Activated T-helper 1 cell treated with anti-CD3 and anti-CD28 coated beads, Interleukin-2, amount 50 U/mL, for 16 hours (primary cell): Measurements from ENCODE around the gene COPS9.

Experiments
- DNase-seq, 2 donors: peaks; one replicate each; pipeline ENCODE4 v3.0.0-alpha.2; 2020; ENCODE audit warnings: low read depth in 1 of 2, low spot score in 1 of 2

Gene COPS9

DNA sequence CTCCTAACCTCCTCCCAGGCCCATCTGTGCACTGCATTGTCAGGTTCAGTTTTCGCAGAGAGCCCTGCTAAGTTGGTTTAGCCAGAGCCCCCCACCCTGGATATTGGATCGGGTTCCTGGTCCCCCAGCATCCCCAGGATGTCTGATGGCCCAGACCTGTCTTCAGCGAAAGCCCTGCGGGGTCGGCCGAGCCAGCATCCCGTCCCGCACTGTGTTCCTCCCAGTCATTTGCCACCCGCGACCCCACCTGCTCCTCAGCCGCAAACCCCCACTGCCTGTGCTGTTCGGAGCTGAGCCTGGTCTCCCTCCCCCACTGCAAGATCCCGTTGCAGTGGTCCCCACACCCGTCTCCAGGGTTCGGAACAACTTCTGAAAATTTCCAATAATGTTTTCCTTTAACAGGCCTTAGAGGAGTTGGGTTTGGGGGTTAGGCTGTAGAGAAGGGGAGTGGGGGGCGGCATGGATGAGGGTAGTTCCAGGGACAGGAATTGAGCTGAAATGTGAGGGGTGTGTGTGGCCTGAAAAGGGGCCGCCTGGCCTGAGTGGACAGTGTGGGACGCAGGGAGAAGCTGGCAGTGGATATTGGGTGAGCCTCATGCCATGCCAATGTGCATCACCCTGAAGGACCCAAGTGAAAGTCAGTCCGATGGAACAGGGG lies 1.6 kb upstream of the COPS9 start:
- no peak for DNase-seq

DNA sequence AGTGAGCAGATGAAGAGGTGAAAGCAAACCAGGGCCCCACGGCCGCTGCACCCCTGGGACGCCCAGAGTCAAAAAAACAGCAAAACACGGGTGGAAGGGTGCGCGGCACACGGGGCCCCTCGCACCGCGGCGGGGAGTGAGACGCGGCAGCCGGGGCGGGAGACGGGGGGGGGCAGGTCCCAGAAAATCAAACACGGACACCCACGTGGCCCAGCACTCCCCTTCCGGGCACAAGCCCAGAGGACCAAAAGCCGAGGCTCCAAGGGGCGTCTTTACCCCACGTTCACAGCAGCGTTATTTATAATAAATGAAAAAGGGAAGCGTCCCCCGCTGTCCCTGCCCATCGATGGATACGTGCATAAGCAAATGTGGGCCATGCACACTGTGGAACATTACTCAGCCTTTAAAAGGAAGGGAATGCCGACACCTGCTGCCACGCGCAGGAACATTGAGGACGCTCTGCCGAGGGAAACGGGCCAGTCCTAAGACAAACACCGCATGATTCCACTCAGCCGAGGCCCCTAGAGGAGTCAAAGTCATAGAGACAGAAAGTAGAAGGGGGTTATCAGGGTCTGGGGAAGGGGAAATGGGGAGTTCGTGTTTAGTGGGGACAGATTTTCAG lies 677 bp upstream of the COPS9 start:
- no peak for DNase-seq

DNA sequence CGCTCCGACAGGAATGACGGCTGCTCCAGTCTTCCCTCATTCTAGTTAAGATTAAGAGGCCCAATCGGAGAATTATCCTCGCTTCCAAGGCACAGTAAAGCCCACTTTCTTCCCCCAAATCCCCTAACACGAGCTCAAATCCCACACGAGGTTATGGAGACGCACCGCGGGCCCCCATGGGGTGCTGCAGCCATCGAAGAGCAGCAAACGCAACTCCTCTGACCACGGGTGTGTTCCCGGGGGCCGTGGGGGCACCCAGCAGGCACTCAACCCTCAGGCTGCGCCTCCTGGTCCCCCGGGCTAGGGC lies 446 bp downstream of the COPS9 start:
- DNase-seq: no peak

DNA sequence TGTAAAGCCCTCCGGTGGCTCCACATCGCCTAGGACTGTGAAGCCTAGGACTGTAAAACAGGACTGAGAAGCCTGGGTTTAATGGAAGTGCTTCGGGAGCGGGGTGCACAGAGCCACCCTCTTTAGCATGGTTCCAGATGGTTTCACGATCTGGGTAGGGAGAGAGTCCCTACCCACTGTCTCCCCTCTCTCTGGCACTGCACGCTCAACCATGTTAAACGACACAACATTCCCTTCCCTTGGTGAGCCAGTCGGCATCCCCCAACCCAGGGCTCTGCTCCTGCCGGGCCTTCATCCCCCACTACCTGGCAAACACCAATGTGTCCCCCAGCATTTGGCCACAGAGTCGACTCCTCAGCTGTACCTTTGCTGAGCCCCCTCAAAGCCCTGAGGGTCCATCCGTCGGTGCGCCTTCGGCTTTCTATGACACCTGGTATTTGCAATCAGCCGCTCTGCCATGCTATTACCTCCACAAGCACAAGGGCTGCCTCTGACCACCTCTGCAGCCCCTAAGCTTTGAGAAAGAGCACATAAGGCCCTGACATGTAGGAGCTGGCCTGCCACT lies 1.1 kb downstream of the COPS9 start:
- DNase-seq: no peak

DNA sequence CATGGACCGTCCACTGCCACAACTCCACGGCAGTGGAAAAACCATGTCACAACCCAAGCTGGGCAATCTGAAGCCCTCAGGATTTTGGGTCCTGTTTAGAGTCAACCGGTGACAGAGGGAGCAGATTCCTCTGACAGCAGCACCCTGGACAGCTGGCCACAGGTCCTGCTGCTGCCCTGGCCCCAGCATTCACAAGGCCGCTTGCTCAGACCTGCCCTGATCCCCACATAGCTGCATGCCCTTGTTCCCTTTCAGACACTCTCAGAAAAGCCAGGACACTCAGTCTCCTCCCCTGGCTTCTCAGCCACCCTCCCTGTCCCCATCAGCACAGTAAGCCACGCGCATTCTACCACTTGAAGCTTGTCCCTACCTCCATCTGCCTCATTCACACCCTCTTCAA lies 1.6 kb downstream of the COPS9 start:
- no peak for DNase-seq

DNA sequence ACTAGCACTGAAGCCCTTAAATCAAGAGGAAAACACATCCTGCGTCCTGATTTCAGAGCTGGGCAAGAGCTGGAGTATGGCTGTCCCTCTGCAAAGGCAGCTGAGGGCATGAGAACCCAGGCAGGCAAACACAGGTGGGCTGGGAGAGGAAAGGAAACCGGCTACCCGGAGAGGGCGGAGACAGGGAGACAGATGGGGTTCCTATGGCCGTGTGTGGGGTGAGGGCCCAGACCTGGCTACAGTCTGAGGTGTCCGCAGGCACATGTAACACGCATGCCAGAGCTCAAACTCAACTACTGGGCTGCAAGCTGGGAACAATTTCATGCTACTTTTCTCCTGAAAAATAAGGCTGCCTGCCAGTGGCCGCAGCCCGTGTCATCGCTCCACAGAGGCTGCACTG lies 2.7 kb downstream of the COPS9 start:
- DNase-seq: no peak

DNA sequence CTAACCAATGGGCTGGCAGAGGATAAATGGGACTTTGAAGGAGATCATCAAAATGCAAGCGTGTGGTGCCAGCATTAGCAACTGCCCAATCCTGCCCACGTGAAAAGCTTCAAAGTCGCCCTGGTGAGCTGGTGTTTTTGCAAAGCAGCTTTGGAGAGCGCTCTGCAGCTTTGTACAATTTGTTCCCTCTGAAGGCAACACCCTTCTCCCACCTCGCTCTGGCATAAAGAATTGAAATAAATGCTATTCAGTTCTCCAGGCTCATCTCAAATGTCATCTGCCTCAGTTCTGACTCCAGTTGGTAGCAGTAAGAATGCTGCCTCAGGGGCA lies 3.5 kb downstream of the COPS9 start:
- DNase-seq: no peak

DNA sequence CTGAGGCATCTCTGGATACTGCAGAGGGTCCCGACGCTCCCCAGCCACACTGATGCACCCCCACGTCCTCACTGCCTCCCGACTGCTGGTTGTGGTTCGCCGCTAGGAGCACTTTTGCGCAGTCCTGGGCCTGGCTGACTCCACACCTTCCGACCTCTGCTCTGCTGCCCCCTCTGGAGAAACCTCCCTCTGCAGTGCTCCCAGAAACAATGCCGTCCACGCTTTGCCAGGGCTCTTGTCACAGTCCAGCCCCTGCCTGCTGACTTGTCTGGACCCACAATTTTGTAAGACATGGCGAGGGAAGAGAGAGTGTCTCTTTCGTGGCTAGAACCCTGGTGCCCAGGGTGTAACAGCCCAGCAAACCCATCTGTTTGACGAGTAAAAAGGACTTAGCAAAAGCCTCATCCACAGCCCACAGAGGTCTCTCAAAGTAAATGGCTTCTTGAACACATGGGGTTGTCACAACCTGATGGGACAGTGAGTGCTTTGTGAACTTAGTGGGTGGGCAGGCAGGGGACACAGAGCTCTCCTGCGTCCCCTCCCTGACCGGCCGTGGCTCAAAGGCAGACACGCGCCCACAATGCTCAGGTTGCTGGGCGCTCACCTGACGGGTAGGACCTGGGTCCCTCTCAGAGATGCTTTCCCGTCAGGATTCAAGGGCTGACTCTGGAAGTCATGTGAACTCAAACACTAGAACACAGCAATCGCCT lies 4.0 kb downstream of the COPS9 start:
- no peak for DNase-seq

DNA sequence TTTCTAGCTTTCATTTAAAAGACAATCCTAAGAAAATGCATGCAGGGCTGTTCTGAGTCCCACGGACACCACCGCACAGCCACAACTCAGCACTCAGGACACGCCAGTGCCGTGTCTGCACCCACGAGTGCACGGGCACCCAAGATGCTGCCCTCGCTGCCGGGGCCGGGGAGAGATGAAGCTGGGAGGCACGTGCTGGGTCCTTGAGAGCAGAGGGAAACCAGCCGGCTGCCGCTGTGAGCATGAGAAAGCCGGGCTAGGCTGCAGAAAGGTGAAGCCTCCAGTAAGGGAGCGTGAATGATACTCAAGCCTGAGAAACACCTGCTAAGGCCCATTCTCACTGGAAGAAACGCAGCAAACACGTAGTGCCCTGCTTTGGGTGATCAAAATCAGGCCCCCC lies 4.8 kb downstream of the COPS9 start:
- DNase-seq: no peak

DNA sequence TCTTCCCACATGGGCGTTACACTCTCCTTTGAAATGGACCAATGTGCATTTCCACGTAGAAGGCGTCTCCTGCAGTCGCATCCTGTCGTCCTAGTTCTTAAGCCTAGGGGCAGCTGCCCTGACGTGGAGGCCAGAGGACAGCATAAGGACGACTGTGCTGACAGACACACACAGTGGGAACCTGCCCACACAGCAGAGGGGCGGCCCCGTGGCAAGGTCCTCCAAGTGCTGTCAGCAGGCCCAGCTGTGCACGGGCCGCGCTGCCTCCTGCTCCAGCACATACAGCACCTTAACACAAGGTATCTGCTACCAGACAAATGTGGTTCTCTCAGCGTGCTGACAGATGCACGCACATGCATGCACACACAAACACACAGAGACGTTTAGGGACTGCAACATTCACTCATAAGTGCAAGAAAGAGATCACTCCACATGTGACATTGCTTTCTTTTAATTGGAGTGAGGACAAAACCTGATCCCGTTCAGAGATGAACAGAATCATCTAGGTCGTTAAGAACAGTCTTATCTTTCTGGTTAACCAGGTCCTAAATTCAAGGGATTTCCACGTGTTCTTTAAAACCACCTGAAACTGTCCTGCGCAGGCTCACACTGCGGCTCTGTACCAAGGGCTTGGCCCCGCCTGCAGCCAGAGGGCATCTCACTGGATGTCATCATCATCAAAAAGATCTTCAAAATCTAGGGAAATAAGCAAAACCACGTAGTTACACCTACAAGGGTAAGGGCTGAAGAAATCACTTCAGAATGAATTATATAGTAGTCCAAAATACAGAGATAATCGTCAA lies 5.5 kb downstream of the COPS9 start:
- DNase-seq: no peak

DNA sequence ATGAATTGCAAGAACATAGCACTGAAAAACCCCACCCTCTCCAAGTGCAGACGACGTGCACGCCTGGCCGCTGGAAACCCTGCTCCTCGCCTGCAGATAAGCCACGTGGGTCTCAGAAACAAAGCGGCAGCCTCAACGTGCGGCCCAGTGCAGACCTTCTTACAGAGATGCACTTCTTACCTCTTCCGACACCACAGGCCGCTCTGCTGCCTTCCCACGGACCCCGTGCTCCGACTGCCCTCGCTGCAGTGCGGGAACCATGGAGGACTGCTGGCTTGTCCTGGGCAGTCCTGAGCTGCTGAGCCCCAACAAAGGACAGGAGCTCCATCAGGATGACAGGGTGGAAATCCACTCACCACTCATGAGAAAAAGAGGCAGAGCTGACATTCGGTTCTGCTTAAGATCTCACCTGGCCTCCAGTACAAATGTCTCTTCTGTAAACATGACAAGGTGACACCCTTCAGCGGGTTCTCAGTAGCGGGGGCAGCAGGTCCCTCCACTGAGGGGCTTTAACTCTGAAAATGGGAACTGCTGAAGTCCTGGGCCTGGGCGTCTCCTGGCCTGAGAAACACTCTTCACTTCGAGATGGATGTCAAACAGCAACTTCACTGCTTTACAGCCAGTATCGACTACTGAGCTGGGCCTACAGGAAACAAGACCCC lies 6.2 kb downstream of the COPS9 start:
- DNase-seq: no peak

DNA sequence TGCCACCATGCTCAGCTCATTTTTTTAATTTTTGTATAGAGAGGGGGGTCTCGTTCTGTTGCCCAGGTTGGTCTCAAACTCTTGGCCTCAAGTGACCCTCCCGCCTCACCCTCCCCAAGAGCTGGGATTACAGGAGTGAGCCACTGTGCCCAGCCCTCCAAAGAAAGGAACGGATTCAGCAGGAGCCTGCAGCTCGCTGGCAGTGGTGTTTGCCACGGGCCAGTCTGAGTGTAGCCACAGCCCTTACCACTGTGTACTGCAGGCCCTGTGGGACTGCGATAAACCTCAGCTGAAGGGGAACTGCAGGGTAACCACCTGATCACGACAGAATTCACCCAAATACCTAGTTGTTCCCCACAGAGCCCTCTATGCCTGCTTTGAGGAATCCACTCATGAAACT lies 6.8 kb downstream of the COPS9 start:
- DNase-seq: no peak

DNA sequence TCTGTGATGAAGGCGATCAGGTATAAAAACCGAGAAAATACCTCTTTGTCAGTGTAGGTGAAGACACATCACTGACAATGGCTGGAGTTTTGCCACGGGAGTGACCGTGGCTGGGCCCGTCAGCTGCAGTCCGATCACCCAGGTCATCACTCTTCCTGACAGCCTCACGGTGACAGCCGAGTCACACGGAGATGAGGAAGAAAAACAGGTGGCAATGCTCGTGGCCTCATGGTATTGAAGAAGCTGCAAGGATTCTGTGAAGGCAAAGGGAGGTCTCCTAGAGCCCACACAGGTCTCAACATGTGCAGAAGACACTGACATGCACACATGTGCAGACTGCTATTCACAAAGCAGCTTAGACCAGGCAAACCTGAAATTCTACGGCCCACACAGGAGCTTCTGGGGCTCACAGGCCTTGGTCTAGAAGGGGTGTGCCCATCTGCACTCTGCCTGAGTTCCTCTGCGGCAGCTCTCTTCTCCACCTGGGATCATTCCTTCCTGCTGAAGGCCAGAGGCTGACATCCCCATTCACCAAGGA lies 7.4 kb downstream of the COPS9 start:
- DNase-seq: no peak

DNA sequence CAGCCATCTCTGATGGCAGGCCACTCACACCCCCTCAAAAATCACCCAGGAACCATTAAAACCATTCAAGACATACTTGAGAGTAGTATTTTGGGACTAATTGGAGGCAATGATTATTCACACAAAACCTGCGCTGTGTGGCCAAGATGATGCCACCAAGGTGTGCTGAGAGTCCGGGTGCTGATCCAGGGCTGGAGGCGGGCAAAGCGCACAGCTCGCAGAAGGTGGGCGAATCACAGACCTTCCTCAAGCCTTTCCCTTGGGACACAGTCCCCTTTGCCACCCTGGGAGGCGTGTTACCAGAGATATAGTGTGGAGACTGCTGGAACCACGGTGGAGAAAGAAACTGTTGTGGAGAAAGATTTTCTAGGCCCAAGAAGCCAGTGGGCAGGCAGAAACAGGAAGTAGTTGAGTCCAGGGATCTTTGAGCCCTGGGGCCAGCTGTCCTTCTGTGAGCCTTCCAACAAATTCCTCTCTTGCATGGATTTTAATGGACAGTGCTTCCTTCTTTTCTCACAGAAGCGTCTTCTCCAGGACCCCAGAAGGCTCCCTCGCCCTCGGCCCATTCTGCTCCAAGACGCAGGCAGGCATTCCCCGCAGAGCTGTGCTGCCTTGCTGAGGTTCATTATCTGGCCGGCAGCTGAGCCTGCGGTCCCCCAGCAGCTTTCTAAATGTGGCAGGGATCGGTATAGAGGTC lies 8.0 kb downstream of the COPS9 start:
- no peak for DNase-seq

DNA sequence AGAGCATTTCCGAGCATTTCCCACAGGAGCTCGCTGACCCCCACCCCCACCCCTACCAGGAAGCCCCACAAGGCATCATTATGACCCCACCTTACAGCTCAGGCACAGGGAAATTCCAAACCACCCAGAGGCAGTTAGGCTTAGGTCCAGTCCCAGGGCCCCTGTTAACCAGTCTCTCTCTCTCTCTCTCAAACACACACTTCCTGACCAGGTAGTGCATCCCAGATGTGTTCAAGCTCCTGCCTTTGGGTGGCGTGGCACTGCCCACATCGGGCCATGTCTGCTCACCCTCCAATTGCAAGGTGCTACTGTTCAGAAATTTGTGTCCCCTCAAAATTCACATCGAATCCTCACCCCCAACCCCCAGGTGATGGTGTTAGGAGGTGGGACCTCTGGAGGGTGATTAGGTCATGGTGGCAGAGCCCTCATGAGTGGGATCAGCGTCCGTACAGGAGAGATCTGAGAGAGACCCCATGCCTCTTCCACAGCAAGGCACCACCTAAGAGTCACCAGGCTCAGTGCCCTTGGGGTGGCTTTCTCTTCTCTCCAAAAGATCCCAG lies 8.8 kb downstream of the COPS9 start:
- no peak for DNase-seq

DNA sequence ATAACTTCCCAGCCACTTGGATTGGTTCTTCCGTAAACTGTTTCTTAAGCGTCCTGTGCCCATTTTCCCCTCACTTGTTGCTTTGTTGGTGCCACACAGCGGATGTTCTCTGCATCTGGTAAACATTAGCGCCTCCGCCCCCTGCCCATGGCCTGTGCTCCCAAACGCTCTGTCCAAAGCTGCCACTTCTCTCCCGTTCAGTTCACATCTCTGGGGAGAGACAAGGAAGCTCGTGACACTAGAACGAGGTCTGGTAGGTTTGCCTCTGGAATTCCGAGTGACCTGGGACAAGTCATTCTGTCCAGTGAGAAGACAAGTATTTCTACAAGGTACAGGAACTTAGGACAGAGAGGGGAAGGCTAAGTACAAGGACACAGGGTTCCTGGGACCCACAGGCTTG lies 9.4 kb downstream of the COPS9 start:
- DNase-seq: no peak

DNA sequence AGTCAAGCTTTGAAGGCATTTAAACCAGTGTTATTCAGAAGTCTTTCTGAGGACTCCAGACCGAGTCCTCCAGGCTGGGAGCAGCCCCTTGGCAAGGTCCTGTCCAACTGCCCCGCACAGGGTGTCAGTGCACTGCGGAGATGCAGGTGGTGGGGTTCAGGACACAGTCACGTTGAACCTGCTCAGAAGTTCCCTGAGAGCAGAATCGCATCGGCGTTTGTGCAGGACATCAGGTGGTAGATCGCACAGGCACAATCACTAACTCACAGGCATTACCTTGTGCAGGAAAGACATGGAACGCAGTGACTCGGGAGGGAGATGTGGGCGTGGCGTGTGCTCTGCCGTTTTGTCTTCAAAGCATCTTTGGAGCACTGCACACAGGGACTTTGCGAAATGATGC lies 10.4 kb downstream of the COPS9 start:
- DNase-seq: no peak

DNA sequence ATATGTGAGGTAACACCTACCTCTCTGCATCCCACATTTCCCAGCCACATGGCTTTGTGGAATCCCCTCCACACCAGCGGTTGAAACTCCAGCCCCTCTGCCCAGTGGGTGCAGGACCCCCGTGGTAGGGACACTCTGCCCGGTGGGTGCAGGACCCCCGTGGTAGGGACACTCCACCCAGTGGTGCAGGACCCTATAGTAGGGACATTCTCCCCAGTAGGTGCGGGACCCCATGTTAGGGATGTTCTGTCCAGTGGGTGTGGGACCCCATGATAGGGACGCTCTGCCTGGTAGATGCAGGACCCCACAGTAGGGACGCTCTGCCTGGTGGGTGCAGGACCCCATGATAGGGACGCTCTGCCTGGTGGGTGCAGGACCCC lies 11.5 kb downstream of the COPS9 start:
- DNase-seq: no peak

DNA sequence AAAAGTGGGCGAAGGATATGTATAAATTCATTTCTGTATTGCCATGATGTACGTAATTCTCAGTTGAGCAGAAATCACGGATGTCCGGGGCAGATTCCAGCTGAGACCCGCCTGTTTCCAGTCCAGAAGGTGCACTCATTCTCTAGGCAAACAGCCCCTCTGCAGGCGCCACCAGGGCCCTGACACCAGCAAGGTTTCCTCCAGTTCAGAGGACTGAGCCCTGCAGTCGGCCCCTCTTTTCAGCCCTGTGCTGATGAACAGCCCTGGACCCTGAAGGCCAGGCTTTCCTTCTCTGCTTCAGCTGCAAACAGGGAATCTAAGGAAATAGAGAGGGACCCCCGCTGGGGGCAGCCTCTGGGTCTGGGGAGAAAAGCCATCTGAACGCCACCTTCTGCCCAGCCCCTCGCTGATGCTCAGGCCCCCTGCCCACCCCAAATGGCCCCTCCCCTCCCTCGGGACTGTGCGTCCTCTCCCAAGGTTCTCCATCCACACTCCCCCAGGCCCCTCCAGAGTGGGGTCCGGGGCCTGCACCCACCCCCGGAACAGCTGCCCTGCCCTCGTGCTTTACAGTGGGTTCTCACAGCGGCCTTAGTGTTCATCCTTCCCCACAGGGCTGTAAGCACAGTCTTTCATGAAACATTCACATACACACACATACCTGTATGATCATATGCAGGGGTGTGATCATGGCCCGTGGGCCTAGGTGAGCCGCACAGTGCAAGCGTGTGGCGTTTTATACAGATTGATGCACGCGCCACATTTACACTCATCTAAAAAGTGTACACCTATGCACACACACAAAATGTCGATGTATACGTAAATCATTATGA lies 12.1 kb downstream of the COPS9 start:
- DNase-seq: no peak
